Left lobe of liver (tissue), 2 donors: ENCODE results near the gene HSCB. TPM values are rescaled to one million over a fixed set of nuclear protein-coding genes. Genes with fewer than 3 reads are reported as not detected.
A peak's percentile ranks its signal among the peaks of the same experiment; 100 is the strongest.
"Not testable (repeated sequence)": the region's sequence is repeated elsewhere in the genome, so short reads cannot be mapped to it uniquely, and the experiment has no call there.

Experiments
- ATAC-seq: fragments of 200-7000 bp; cut with Tn5 transposase; one replicate; pipeline ENCODE4 v1.9.1; 2020; ENCODE audit warnings: mild to moderate bottlenecking, moderate library complexity
- DNase-seq: peaks from one replicate; pipeline ENCODE4 v3.0.0-alpha.2; 2020; ENCODE audit warnings: low spot score
- total RNA-seq: library from RNA; stranded (reverse); gene quantifications from one replicate; pipeline ENCODE4 v1.2.1, GENCODE V29; 2021
- donor health status: DM: no; HTN: no; CAD: no; lungs with moderate emphysema.
- donor health status: DM: no; HTN: yes; CAD: no.

Gene HSCB
- total RNA-seq, 1 donor from 2014 or later: 11.6 TPM

DNA sequence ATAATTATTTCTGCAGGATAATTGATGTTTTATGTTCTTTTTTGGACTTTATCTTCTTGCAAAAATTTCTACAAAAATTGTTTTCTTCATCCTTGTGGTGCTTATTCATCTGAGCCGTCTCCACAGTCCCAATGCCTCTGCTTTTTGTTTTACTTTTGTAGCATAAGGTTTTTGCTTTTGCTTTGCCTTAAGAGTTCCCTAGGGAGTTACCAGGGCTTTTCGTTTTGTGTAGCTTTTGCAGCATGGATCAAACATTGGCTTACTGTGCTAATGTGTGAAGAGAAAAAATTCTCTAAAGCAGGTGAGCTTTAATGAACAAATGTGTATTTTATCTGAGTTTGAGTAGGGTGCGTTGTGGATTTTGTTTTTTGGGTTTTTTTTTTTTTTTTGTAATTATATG is 46.8 kb downstream of the HSCB start:
- no peak for DNase-seq
- ATAC-seq: no peak

DNA sequence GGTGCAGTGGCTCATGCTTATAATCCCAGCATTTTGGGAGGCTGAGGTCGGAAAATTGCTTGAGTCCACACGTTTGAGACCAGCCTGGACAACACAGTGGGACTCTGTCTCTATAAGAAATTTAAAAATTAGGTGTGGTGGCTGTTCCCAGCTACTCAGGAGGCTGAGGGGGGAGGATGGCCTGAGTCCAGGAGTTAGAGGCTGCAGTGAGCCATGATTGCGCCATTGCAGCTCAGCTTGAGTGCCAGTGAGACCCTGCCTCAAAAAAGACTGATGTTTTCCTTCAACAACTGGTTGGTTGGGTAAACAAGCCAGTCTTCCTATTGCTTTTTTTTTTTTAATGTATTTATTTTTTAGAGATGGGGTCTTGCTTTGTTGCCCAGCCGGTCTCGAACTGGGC is 49.3 kb downstream of the HSCB start:
- no peak for ATAC-seq
- no peak for DNase-seq

DNA sequence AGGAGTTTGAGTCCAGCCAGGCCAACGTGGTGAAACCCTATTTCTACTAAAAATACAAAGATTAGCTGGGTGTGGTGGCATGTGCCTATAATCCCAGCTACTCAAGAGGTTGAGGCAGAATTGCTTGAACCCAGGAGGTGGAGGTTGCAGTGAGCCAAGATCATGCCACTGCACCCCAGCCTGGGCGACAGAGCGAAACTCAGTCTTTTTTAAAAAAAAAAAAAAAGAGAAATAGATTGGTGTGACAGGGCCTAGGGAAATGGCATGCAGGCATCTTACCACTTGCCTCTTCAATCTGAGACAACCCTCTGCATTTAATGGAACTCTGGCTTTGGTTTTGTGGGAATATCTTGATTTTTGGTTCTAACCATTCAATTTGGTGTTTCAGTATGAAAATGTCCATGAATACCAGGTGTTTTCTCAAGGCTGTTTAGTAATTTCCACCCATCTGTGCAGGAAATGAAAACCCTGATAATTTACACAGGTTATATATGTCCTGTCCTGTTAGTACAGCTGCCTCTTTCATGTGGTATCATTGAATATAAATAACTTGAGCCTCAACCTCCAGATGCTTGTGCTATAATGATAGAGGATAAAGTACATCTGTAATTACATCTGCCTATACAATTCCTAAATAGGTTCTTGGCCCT is 50.1 kb downstream of the HSCB start:
- ATAC-seq (no peak), DNase-seq (no peak)

DNA sequence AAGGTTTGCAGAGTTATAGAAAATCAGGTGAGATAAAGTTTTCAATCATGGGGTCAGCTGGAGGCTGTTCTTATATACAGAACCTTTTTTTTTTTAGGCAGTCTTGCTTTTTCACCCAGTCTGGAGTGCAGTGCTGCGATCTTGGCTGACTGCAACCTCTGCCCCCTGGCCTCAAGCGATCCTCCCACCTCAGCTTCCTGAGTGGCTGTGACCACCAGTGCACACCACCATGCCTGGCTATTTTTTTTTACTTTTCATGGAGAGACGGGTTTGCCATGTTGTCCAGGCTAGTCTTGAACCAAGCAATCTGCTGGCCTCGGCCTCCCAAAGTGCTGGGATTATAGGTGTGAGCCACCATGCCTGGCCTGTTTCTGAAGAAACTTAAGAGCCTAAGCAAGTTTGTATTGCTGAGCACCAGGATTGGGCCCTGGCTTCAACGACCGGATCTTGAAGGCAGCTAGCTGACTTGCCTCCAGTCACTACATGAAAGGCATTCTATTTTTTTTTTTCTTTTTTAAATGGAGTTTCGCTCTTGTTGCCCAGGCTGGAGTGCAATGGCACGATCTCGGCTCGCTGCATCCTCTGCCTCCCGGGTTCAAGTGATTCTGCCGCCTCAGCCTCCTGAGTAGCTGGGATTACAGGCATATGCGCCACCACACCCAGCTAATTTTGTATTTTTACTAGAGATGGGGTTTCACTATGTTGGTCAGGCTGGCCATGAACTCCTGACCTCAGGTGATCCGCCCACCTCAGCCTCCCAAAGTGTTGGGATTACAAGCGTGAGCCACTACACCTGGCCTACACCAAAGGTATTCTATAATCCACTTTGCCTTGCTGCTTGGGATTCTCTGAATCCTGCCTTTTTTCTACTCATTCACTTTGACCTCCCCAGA is 50.9 kb downstream of the HSCB start:
- no peak for DNase-seq
- peak; percentile 27 for ATAC-seq

DNA sequence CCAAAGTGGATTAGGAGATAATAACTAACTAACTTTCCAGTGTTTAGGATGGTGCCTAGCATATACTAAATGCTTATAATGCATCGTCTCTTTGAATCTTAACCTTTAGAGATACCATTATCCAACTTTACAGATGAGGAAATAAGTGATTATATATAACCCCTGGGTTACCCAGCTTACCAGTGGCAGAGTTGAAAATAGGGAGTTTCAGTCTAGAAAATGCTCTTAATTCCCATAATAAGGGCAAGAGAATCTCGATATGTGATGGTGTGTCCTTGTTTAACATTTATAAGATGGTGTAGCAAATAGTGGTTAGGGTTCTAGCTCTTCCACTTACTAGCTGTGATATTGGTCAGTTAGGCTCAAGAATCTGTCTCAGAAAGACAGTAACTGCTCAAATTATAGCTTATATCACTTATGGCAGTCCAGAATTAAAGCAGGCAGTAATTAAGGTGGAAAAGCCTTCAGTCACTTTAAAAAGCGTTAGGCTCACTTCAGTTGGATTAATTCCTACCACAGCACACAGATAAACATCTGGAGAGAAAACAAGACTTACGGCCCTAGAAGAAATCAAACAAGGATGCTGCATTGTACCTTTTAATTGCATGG is 52.2 kb downstream of the HSCB start:
- DNase-seq (no peak), ATAC-seq (no peak)

DNA sequence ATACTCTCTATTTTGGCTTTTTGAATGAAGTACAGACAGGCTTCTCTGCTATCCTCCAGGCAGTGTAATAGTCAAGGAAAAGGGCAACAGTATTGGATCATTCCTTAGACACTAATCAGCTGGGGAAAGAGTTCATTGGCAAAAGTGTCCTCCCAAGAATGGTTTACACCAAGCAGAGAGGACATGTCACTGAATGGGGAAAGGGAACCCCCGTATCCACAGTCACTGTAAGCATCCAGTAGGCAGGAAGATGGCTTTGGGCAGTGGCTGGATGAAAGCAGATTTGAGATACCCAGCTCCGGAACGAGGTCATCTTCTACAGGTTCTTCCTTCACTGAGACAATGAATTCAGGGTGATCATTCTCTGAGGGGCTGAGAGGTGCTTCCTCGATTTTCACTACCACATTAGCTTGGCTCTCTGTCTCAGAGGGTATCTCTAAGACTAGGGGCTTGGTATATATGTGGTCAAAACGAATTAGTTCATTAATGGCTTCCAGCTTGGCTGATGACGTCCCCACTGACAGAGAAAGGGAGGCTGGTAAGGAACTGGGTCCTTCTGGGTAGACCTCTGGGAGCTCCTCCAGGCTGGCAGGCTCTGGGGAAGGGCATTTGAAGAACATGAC is 53.3 kb downstream of the HSCB start:
- ATAC-seq (peak; percentile 7), DNase-seq (no peak)

DNA sequence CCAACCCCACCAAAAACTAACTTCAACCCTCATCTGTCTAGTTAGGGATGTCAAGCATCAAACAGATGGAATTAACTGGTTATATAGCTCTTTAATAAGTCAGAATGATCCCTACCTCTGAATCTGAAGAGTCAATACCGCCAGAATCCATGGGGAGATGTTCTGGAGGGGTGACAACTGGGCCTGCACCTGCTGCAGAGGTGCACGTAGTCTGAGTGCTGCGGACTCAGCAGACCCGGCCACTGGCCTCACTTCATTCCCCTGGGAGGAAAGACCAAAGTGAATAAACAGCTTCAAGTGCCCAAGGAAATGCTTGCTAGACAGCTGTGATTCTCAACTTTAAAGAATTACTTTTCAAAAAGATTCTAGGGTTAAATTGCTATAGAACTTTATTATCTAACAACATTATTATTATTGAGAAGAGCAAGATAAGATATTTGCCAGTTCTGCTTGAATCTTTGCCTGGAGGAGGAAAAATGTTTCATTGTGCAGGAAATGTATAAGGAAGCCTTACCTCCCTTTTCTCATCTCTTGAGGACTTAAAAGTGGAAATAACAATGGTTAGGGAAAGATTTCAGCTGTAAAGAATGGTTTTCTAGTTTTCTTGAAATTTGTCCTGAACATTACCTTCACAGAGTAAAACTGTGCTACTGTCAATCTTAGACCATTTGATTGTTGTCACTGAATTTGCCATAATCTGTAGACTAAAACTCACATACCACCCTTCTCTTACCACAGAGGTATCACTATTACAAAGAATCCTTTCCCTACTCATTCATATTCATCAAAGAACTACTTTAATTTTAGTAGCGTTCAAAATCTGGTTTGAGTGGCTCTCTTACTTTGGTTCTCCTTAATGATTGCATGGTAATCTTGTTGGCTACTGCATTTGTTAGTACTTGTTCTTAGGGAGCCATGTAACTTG is 54.4 kb downstream of the HSCB start:
- ATAC-seq: no peak

DNA sequence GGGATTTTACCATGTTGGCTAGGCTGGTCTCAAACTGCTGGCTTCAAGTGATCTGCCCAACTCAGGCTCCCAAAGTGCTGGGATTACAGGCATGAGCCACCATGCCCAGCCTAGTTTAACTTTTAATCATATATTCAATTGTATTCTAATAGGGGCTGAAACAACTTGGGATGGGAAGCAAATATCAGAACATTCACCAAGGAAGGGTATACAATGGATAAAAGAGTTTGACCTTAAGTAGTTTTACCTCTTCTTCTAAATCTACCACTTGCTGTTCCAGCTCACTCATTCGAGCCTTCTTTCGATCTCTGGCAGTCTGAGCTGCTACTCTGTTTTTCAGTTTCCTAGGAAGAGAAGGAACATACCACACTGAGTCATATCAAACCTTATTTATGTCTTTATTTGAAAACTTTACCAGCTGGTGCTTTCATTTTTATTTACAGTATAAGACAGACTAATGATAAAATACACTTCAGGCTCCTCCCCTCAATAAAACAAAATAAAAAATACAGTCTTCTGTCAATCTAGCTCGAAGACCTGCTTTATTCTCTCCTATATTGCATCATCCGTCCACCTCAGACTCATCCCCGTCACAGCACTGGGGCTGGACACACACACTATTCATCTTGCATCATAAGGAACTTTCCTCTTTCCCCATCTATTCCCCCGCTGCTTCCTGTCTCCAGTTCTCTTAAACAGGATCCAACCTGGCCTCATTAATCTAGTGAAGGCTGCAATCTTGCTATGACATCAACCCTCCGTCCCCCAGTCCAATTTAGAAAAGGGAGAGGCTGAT is 57.2 kb downstream of the HSCB start:
- DNase-seq (no peak), ATAC-seq (no peak)

More for the DNA sequence above, 54.4 kb downstream of the HSCB start:
- no peak for DNase-seq

DNA sequence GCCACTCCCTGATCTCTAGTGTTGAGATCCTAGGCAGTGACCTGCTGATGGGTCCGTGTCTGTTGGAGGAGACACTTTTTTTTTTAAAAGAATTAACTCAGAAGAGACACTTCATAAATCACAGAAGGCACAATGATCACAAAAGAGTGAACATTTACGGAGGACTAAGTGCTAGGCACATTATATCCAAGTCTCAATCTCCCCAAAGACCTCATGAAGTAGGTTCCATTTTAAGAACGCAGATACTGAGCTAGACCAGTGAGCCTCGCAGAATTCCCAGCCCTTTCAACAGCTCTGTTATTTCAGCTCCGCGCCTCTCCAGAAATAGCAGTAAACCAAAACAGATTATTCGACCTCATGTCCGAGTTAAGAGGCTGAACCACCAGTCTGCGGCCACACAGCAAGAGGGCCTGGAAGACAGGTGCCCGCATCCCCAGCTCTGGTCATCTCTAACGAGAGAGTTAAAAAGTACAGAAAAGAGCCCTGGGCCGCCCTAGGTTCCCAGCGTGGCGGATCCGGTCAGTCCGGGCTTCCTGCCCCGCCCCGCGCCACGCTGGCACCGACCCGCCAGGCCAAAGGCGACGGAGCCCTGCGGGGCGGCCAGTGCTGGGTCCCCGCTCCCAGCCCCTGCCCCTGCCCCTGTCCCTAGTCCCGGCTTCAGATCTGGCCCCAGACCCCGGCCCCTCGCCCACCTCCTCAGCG is 57.9 kb downstream of the HSCB start:
- DNase-seq (peak; percentile 66), ATAC-seq (peak; percentile 49)

DNA sequence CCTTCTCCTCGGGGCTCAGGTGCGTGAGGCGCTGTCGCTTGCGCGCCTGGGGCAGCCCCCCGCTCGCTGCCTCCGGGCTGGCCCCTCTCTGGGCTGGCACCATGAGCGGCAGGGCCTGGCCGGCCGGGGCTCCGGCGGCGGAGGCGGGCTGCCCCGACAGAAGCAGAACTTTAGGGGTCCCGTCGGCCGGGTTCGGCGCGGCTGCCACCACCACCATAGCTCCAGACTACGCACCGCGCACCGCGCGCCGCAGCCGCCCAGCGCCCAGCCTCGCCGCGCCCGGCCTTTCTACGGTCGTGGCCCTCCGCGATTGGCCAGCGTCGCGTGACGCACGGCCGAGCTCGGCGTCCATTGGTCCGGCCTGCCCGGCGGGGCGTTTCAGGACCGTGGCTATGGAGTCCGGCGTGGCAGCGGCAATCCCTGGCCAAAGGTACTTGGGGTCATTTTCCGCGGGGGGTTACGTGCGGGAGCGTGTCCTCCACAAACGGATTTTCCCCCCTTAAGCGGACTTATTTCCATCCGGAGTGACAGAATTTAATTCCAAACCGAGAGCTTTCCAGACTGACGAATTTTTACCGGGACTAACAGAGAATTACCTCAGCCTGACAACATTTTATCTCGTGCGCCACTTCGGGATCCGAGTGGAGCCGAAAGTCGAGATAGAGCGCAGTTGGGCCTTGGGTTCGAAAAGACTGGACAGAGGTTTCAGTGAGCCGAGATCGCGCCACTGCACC is 58.6 kb downstream of the HSCB start, which contains the start of gene XBP1:
Gene XBP1 (minus strand): TSS at position 262 of the 734 bp plus-strand sequence.
- peak; percentile 85 for ATAC-seq
- DNase-seq: peak; percentile 98

DNA sequence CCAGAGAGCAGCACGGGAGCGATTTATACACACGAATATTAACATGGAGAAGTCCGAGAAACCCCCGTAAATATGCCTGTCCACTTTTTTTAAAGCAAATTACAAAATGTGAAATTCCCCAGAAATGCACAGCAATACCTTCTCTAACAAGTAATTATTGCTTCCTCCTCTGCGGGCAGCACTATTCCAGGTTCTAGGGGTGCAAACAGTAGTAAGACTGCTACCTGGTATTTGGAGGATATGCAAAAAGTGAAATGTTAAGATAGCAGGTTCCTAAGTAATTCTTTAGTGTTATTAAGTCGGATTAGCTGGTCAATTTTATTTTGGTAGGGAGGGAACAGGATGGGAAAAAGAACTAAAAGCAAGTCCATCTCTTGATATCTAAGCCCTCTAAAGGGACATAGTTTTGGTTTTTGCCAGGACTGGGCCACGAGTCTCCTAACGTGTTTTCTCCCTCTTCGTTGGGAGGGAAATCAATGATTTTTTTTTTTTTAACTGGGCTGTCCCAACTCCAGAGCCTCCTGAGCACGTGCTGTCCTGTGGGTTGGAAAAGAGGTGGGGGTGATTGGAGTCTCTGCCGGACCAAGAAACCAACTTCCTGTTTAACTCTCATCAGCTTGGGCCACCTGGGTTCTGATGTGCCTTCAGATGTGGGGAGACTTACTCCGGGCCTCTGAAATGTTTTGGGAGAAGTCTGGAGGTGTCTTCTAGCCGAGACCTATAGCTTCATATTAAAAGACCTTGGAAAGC is 60.2 kb downstream of the HSCB start:
- ATAC-seq (peak; percentile 54), DNase-seq (peak; percentile 87)

DNA sequence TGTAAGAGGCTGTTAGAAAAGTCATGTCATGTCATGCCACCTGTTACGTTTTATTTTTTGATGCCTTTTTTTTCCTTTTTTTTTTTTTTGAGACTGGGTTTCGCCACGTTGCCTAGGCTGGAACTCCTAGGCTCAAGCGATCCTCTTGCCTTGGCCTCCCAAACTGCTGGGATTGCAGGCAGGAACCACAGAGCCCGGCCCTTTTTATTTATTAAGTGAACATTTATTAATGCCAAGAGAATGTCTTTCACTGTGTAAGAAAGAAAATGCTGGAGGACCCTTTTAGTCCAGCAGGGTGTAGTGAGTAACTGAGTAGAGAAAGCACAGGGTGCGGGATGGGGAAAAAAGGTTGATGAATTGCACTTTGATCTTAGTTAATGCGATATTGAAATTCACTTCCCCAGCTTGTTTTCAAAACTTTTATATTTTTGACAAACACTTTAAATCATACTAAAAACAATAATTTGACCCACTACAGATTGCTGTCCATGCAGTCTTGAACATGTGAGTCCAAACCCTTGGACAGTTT is 60.8 kb downstream of the HSCB start:
- DNase-seq (no peak), ATAC-seq (no peak)

DNA sequence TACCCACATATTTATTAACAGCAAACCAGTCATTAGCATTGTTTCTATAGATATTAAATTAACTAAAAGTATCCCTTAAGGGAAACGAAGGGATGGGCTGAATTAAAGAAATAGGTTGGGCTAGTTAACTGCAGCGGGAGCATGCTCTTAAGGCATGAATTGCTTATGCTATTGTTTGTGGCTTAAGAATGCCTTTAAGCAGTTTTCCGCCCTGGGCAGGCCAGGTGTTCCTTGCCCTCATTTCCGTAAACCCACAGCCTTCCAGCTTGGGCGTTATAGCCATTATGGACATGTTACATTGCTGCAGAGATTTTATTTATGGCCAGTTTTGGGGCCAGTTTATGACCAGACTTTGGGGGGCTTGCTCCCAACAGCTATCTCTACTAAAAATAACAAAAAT is 63.6 kb downstream of the HSCB start:
- DNase-seq: not testable (repeated sequence)

More for the DNA sequence above, 63.6 kb downstream of the HSCB start:
- not testable (repeated sequence) for ATAC-seq
